Activated CD4-positive, alpha-beta T cell treated with anti-CD3 and anti-CD28 coated beads, Interleukin-2, amount 50 U/mL, for 24 hours (primary cell): ENCODE measurements around the gene NKX2-1.

Experiments used
- DNase-seq, 2 donors: peaks; one replicate each; pipeline ENCODE4 v3.0.0-alpha.2; 2020; ENCODE audit warnings: low read depth in 1 of 2, low spot score in 1 of 2

Gene NKX2-1

DNA sequence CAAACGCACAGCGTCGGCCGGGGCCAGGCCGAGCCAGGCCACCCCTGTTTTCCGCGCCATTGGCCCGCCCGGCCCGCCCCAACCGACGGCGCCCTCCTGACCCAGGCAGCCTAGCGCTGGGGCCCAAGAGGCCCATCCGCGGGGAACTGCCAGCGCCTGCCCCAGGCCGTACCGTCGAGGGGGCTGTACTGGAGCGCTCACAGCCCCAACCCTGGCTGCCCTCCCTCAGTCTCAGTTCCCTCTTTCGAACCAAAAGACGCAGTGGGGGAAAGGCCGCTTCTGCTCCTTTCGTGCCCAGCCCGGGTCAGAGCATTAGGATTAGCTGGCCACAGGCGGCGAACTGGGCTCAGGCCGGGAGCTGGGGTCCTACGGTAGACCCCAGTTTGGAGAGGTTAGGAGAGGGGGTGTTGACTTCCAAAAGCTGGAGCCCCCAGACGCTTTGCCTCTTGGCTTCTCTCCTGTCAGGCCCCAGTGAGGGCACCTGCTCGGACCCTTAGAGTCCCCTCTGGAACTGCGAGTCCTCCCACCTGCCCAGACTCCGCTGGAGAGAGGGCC lies 1.9 kb downstream of the NKX2-1 start:
- no peak for DNase-seq

DNA sequence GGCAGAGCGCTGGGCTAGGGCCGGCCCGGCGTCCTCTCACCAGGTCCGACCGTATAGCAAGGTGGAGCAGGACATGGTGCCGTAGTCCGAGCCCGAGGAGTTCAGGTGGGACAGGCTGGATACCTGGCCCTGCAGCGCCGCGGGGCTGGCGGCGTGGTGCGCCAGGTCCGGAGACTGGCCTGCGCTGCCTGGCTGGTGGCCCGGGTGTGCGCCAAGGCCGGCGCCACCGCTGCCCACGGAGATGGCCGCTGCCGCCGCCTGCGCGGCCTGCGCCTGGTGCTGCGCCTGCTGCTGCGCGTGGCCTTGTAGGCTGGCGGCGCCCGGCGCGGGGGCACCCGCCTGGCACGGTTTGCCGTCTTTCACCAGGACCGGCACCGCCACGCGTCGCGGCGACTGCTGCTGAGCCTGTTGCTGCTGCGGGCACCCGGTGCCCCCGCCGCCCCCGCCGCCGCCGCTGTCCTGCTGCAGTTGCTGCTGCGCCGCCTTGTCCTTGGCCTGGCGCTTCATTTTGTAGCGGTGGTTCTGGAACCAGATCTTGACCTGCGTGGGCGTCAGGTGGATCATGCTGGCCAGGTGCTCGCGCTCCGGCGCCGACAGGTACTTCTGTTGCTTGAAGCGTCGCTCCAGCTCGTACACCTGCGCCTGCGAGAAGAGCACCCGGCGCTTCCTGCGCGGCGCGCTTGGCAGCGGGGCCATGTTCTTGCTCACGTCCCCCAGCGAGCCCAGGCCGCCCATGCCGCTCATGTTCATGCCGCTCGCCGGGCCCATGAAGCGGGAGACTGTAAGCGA lies 2.6 kb downstream of the NKX2-1 start:
- no peak for DNase-seq

DNA sequence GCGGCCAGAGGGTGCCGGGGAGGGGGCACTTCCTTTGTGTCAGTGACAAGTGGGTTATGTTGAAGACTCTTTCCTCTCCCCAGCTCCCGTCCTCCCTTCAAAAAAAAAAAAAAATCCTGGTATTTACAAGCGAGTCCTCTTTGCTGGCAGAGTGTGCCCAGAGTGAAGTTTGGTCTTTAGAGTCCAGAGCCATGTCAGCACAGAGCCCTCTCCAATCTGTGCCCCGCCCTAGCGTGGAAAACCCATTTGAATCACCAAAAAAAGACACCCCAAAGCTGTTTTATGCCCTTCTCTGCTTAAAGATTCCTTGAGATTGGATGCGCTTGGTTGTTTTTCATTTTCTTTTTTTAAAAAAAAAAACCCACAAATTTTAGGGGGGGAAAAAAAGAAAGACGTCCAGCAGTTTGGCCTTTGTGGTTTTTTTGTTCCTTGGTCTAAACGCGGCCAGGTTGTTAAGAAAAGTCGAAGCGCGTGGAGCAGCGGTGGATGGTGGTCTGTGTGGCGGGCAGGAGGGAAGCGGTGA lies 3.3 kb downstream of the NKX2-1 start:
- no peak for DNase-seq

DNA sequence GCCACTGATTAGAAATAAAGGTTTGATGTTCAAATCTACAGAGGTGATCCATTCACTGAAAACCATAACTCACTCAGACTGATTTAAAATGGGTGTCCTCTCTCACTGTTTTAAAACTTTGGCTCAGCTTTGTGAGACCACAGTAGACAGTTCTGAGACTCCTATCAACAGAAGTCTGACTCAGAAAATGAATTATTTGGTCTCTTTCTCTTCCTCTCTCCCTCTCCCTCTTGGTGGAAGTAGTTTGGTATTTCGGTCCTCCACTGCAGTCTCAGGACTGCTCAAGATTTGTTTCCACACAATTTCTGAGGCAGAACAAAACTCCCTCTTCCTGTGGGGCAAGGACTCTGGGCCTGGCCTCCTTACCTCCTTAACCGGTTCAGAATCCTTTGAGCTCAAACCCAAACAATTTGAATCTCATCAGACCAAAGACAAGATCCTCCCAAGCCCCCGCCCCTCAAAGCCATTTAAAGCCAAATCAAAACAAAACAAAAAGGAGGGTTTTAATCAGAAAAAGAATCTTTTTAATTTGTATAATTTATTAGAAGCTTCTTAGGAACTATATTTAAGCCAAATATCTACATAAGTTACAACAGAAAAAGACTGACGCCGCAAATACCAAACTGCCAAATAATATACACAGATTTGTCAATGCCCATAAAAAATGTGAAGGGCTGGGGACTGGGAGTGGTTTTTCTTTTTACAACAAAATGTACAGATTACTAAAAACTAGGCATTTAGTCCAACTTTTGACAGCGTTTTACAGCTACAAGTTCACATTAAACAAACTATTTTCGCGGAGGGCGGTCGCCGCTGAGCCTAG lies 3.9 kb downstream of the NKX2-1 start:
- no peak for DNase-seq

DNA sequence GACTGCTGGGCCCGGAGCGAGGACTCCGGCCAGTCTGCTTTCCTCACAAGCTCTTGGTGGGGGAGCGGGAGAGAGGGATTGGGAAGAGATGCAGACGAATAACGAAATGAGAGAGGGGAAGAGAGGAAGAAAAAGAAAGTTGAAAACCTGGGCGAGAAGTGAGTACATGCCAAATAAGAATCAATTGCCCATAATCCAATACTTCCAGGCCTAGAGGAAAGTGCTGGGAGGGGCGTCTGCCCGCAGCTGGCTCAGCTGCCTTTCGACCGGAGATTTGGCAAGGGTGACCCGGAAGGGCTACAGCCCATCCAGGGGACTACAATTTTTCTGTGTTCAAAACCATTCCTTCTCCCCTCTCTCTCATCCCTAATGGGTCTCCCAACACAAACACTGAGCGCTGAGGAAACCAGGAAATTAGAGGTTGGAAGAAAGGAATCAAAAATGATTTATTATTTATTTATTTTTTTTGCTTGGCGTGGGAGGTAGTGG lies 4.9 kb downstream of the NKX2-1 start:
- no peak for DNase-seq

DNA sequence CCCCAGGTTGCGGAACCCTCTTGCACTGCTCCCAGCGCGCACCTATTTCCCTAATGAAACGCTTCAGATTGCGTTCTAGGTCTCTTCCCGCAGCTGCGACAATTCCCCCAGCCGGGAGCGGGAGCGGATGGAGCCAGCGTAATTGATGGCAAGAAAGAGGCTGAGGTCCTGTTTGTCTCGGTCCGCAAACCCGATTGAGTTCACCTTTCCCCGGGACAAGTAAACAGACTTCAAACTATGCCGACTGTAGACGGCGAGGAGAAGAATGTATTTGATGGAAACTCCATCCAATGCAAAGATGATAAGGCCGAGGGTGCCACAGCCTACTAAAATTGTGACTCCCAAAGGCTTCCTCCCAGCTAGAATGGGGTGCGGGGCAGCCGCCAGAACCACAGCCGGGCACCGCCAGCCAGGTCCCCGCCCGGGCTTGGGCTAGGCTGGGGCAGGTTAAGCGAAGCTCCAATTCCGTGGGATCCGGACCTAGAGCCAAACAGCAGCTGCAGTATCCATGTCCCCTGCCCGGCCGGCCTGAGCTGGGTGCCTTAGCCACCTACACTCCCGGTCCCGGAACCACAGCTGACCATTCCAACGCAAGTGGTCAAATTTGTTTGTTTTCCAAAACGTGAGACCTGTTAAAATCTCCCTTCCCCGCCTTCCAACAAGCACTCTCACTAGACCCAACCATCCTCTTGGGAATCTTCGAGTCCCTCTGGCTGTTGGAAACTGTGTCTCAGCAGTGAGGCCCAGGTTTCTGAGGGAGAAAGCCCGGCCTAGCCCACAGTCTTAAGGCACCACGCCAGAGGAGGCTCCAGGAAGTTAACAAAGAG lies 5.5 kb downstream of the NKX2-1 start:
- DNase-seq, result no peak

DNA sequence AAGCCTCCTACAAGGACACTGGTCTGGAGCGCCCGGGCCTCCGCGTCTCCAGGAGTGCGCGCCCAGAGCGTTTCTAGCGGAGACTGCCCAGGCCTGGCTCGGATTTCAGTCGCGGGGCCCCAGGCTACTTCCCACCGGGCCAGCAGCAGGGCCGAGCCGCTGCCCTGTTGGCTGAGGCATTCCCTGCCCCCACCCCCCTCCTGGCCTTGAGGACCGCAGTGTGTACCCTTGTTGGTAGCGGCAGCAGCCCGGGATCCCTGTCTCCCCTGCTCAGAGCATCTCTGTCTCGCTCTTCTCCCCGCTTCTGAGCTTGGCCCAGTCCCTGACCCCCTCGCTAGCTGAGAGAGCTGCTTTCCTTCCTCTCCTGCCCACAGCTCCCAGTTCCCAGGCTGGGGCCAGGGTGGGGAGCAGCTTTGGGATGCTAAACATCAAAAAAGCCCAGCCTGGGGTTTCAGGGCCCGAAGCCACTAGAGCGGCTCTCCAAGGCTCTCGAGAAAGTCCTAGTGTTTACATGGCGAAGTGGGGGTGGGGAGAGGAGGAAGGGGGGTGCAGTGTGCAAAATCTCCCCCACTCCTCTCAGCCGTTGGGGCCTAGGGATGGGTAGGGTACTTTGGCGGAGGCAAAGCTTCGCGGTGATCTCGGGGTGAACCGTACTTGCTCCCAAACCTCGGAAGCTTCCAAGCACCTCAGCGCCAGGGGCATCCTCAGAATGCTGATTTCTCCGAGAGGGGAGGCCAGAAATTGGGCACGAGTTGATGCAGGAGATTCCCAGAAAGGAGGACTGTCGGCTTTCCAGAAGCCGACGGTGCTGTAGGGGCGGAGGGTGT lies 6.4 kb downstream of the NKX2-1 start:
- no peak for DNase-seq

DNA sequence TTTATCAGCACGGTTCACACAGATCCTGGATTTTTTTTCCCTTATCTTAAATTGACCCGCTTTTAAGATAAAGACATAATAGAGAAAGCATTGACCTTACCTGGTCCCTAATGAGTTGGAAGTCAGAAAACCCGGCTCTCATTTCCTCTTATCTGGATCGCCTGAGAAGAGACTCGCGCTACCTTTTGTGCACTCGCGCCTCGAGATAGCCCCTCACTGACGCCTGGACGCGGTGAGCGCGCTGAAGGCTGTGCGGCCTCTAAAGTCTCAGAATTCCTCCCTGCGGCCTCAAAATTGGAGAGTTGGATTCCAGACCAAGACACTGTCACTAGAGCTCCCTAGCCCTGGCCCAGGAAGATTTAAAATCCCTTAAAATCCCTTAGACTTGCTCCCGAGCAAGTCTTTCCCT lies 7.0 kb downstream of the NKX2-1 start:
- DNase-seq, result no peak

DNA sequence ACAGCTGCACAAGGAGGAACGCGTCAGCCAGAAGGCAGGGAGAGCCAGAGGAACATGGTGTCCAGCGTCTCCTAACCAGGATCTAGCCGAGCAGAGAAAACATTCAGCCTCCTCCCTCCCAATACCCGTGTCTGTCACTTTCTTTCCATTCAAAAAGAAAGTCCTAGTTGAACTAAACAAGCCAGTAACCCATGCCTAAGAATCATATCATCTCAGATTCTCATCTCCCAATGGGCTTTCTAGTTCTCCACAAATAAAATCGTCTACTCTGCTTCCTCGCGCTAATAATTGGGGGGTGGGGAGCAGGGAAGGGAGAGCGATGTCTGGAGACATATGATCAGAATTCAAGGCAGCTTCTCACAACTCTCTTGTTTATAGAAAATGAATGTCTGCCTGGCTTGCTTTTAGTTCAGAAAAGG lies 7.4 kb downstream of the NKX2-1 start:
- DNase-seq, result no peak

DNA sequence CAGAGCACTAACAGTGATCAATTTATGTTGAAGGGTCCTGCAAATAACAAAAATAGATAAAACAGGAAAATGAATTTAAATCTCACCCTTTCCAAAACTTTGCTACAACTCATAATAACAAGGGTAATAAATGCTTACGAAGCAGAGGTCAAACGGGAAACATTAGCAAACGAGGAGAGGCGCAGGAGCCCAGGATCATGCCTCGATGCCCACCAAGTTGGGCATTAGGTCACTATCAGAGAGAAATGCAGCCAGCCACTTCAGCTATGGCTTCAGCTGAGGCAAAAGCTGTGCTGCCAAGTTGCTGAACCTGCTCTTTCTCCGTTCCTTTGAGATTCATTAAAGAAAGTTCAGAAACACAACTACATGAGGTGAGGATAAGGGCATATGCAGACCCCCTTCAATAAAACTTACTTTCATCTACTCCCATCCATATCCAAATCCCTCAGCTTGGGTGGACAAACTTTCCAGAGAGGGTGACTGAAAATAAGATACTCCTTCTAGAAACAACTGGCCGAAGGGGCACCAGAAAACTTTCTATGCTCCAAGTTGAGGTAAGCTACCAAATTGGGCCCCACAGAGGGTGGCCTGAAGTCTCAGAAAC lies 7.9 kb downstream of the NKX2-1 start:
- DNase-seq, result no peak

DNA sequence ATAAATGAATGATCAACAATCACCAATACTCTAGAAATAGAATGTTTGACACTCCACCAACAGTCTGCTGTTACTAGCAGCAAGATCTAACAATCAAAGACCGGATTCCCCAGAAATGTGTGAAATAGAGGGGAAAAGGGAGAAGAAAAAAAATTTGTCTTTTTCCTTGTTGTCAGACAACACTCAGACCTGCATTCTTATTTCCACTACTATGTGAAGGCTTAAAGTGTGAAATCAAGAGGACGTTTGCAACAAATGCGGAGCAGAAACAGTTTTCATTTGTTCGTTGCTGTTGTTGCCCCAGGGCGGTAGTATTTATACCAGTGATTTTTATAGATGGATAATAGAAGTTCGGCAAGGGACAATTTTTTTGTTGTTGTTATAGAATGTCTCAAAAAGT lies 9.2 kb downstream of the NKX2-1 start:
- no peak for DNase-seq

DNA sequence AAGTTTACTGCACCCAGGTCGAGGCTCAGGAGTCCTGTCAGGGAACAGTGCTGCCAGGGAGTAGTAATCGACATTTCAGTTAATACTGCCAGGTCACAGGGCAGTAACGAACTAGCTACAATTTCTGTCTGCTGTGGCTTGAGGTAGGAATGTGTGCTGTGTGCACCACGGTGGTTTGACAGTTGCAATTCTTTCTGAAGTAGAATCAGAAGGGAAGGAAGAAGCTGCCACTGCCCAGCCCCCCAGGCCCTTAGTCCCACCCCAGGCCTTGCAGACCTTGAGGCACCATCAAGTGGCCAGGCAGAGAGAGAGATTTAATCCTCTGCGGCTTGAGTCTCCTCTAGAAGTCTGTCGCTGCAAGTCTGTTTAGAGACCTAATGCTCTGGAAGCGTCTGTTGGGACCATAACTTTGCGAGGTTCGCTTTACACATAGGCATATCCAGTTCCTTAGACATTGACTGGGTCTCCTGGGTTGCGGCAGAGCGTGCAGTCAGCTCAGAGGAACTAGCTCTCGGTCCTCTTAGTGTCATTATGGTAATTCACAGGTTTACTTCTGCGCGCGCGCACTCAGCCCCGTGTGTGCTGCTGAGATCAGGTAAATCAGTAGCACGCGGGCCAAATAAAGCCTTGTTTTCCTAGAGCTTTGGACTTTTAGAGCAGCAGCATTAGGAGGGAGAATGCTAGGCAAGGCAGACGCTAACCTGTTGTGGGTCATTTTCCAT lies 9.8 kb downstream of the NKX2-1 start:
- no peak for DNase-seq

DNA sequence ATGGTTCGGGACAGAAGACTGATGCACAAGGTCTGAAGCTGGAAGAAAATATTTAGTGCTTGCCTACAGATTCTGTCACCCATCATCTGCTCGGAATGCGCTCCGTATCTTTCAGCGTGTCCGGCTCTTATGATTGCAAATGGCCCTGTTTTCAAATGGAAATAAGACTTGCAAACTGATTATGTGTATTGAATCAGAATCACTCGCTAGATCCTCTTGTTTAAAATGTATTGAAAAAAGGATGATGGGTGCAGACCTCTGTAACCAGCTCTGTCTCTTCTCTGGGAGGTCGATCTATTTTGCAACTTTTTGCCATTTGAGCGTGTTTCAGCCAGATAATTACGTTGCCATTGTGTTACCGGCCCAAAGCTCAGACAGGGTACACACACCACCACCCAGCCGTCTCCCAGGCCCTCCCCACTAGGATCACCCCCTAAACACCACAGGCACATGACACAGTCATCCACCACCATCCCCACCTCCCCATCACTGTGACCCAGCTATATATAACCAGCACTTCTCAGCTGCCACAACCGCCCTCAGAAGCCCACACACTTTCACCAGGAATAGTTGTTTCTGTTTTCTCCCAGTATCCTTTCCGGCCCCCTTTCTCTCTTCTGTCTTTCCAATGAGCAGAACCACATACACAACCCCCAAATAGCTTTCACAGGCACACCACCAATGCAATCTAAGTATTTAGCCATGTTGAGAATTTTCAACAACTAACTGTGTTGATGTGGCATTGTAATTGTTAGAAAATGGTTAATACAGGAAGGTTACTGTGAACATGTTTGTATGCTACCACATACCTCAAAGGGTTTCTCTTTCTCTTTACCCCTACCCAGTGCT lies 10.7 kb downstream of the NKX2-1 start:
- DNase-seq, result no peak

DNA sequence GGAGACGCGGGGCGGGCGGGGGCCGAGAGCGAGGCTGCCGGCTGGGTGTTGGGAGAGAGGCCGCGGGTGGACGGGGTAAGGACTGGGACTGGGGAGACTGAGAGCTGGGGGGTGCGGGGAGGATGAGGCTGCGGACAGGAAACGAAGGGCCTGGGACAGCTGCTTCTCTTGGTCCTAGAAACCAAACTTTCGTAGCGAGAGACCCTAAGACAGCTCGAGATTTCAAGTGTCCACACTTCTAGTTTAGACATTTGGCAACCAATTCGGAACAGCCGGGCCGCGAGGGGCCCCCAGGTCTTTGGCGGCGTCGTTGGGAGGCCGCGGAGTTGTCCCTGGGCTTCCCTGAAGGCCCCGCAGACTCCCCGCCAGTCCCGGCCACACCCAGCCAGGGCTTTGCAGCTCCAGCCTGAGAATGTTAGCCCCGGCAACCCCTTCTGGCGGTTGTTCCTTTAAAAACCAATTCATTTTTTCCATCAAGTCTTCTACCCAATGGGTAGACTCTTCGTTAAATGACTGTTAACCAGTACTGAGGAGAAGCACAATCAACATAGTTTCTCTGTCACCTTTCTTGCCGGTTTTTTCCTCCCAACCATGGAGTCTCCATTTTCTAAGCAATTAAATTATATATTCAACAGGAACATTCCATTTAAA lies 11.5 kb downstream of the NKX2-1 start:
- DNase-seq, result no peak

DNA sequence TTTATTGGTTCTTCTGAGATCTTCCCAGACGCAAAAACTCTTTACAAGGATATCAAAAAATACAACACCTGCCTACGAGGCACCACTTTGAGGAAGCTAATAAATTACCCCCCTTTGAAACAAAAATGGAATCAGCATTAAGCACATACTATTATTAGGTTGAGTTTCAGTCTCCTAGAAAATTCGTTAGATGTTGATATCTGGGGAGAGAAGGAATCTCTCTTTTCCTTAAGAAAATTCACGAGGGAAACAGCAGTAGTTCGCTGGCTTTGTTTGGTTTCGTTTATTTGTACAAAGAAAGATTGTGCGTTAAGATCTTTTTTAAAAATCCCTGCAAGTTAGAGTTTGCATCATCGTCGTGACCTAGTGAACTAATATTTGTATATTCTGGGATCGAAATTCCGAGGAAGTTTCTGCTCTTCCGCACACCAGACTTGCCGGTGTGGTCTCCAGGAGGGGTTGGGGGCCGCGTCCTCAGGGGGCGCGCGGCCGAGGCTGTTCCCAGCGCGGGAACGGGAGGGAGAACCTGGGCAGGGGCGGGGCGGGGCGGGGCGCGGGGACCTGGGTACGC lies 12.1 kb downstream of the NKX2-1 start:
- no peak for DNase-seq

DNA sequence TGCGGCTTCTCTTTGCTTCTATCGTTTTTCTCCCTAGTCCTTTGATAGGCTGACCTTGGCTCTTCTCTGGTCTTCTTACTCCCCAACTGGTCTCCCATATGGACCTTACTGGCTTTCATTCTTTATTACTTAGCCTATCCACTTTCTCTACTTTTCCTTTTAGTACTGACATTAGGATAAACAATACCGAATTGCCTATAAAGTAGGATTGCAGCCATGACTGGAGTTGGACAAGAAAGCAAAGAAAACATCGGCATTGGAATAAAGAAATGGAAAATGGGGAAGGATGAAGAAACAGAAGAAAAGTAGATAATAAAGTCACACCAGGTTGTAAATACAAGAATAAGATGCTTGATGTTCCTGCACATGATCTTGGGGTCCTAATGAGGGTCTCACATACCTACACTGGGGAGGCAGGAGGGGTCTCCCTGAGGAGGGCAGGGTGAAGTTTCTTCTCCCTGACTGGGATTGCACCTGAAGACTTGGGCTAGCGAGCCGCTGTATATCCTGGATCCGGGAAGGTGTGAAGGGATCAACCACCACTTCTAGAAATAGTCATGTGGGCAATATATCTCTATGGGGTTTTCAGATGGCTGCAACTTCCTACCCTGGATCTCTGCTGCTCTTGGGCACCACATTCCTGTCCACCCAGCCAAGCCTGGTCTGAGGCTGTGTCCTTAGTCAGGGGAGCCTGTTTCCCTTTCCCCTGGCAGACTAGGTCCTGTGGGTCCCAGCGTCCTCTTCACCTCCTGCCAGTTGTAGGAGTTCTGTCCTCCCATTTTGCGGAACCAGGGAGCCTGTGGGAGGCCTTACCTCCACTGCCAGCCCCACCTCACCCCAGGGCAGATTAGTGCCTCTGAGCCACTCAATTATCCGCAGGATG lies 13.1 kb downstream of the NKX2-1 start:
- no peak for DNase-seq
